ENCODE measurements around the gene MAD1L1. TPM values are rescaled to one million over a fixed set of nuclear protein-coding genes. Genes with fewer than 3 reads are reported as not detected.

Gene MAD1L1
- total and polyA plus RNA-seq, 2 of the 13 experiments (the other 11 are each of a cell fraction or from before 2014, with no cell fraction given): 17.4 to 64.7 TPM

- TF ChIP-seq NFAT5 (CRISPR knock-in tag; IDR thresholded peaks at IDR 0.05) (no peak), NRL (CRISPR knock-in tag; IDR thresholded peaks at IDR 0.05; ENCODE audit: borderline replicate concordance) (no peak), ZNF790 (CRISPR knock-in tag; IDR thresholded peaks at IDR 0.05; ENCODE audit: borderline replicate concordance) (no peak), THYN1 (CRISPR knock-in tag; IDR thresholded peaks at IDR 0.05; ENCODE audit: borderline replicate concordance, low read depth) (no peak), ZNF138 (CRISPR knock-in tag; IDR thresholded peaks at IDR 0.05; ENCODE audit: low read depth) (no peak), EEA1 (CRISPR knock-in tag; IDR thresholded peaks at IDR 0.05; ENCODE audit: borderline replicate concordance) (peak; percentile 80; the same call in 1 of the 2 replicates), POGZ (CRISPR knock-in tag; IDR thresholded peaks at IDR 0.05) (0 out of 2 replicates have a peak, but pooled peaks have one; percentile 74), NFATC3 (CRISPR knock-in tag; IDR thresholded peaks at IDR 0.05) (no peak), FOSL1 (CRISPR knock-in tag; IDR thresholded peaks at IDR 0.05; ENCODE audit: borderline replicate concordance) (no peak), ZNF124 (CRISPR knock-in tag; IDR thresholded peaks at IDR 0.05) (no peak), MNT (IDR thresholded peaks at IDR 0.05) (no peak), ZNF275 (CRISPR knock-in tag; IDR thresholded peaks at IDR 0.05; ENCODE audit: borderline replicate concordance) (no peak), ZNF570 (CRISPR knock-in tag; IDR thresholded peaks at IDR 0.05; ENCODE audit: borderline replicate concordance) (no peak), RCOR2 (CRISPR knock-in tag; IDR thresholded peaks at IDR 0.05) (peak; percentile 74; the same call in 1 of the 2 replicates)
These were observed 214.7 kb downstream of the MAD1L1 start (continued) for GRCh38 chr7:2017914-2018568.

Data from HepG2 (cell line).